Effector memory CD4-positive, alpha-beta T cell (primary cell): ENCODE data around the gene BCAR3.

ENCODE experiments used
- DNase-seq, 3 donors: peaks; one replicate each; pipeline ENCODE4 v3.0.0-alpha.2; 2020
- H3K27ac ChIP-seq: 2 replicates; pipeline ENCODE4 v1.7.0; 2013; ENCODE audit warnings: mild to moderate bottlenecking, low read length, moderate library complexity; ENCODE audit not compliant: insufficient read depth, poor library complexity, severe bottlenecking
- H3K27me3 ChIP-seq: replicated peaks from 2 replicates; pipeline ENCODE4 v1.7.0; 2013; ENCODE audit warnings: mild to moderate bottlenecking, low read length; ENCODE audit not compliant: insufficient read depth, control insufficient read depth, poor library complexity, severe bottlenecking
- H3K36me3 ChIP-seq: 2 replicates; pipeline ENCODE4 v1.7.0; 2013; ENCODE audit warnings: mild to moderate bottlenecking, low read length, moderate library complexity; ENCODE audit not compliant: control insufficient read depth, insufficient read depth
- H3K4me1 ChIP-seq: 2 replicates; pipeline ENCODE4 v1.7.0; 2013; ENCODE audit warnings: low read length, mild to moderate bottlenecking; ENCODE audit not compliant: control insufficient read depth, insufficient read depth, poor library complexity, severe bottlenecking
- H3K4me3 ChIP-seq: 2 replicates; pipeline ENCODE4 v1.7.0; 2013; ENCODE audit warnings: low read length, low read depth, mild to moderate bottlenecking; ENCODE audit not compliant: insufficient read depth, poor library complexity, severe bottlenecking
- H3K9me3 ChIP-seq: 2 replicates; pipeline ENCODE4 v1.7.0; 2013; ENCODE audit warnings: mild to moderate bottlenecking, low read length, moderate library complexity; ENCODE audit not compliant: control insufficient read depth

Gene BCAR3

GRCh38 chr1:93601686-93602085, 80.0 kb downstream of the BCAR3 start:
- no peaks in the 10 kb centered on the region for H3K4me1 ChIP-seq
- H3K36me3 ChIP-seq: no peaks in the 10 kb centered on the region
- DNase-seq: no peak
- no peaks in the 10 kb centered on the region for H3K27me3 ChIP-seq
- H3K4me3 ChIP-seq: no peak overlapping the region
- no peak overlapping the region for H3K27ac ChIP-seq
- no peaks in the 10 kb centered on the region for H3K9me3 ChIP-seq

GRCh38 chr1:93600663-93601062, 81.0 kb downstream of the BCAR3 start:
- Histone ChIP-seq H3K27ac (no peak overlapping the region), H3K9me3 (no peaks in the 10 kb centered on the region), H3K4me1 (no peaks in the 10 kb centered on the region), H3K27me3 (no peaks in the 10 kb centered on the region), H3K36me3 (no peaks in the 10 kb centered on the region), H3K4me3 (no peak overlapping the region)
- no peak for DNase-seq

- Histone ChIP-seq H3K9me3 (no peaks in the 10 kb centered on the region), H3K4me1 (no peaks in the 10 kb centered on the region), H3K27ac (no peak overlapping the region), H3K4me3 (no peak overlapping the region), H3K27me3 (no peaks in the 10 kb centered on the region), H3K36me3 (no peaks in the 10 kb centered on the region)
- DNase-seq: no peak
These were observed 82.2 kb downstream of the BCAR3 start for GRCh38 chr1:93599479-93599878.

GRCh38 chr1:93598861-93599439, 82.7 kb downstream of the BCAR3 start:
- no peaks in the 10 kb centered on the region for H3K4me1 ChIP-seq
- H3K36me3 ChIP-seq: no peaks in the 10 kb centered on the region
- no peak for DNase-seq
- H3K27ac ChIP-seq: no peak overlapping the region
- H3K9me3 ChIP-seq: no peaks in the 10 kb centered on the region
- H3K27me3 ChIP-seq: no peaks in the 10 kb centered on the region
- H3K4me3 ChIP-seq: no peak overlapping the region

- no peak for DNase-seq
- Histone ChIP-seq H3K4me1 (no peaks in the 10 kb centered on the region), H3K9me3 (no peaks in the 10 kb centered on the region), H3K36me3 (no peaks in the 10 kb centered on the region), H3K27ac (no peak overlapping the region), H3K4me3 (no peak overlapping the region), H3K27me3 (no peaks in the 10 kb centered on the region)
These were observed 83.2 kb downstream of the BCAR3 start for GRCh38 chr1:93598396-93598795.

- no peaks in the 10 kb centered on the region for H3K27me3 ChIP-seq
- no peak for DNase-seq
- H3K9me3 ChIP-seq: no peaks in the 10 kb centered on the region
- H3K4me3 ChIP-seq: no peak overlapping the region
- no peak overlapping the region for H3K27ac ChIP-seq
- no peaks in the 10 kb centered on the region for H3K4me1 ChIP-seq
- H3K36me3 ChIP-seq: no peaks in the 10 kb centered on the region
These were observed 83.9 kb downstream of the BCAR3 start for GRCh38 chr1:93597709-93598108.

GRCh38 chr1:93596329-93597089, 85.1 kb downstream of the BCAR3 start:
- Histone ChIP-seq H3K27me3 (no peaks in the 10 kb centered on the region), H3K36me3 (no peaks in the 10 kb centered on the region), H3K27ac (no peak overlapping the region), H3K9me3 (no peaks in the 10 kb centered on the region), H3K4me1 (no peaks in the 10 kb centered on the region), H3K4me3 (no peak overlapping the region)
- DNase-seq: no peak

- H3K36me3 ChIP-seq: no peaks in the 10 kb centered on the region
- no peaks in the 10 kb centered on the region for H3K9me3 ChIP-seq
- H3K4me1 ChIP-seq: no peaks in the 10 kb centered on the region
- no peaks in the 10 kb centered on the region for H3K27me3 ChIP-seq
- H3K4me3 ChIP-seq: no peak overlapping the region
- no peak overlapping the region for H3K27ac ChIP-seq
- no peak for DNase-seq
These were observed 85.9 kb downstream of the BCAR3 start for GRCh38 chr1:93595743-93596142.

- no peak for DNase-seq
- no peak overlapping the region for H3K4me3 ChIP-seq
- H3K36me3 ChIP-seq: no peaks in the 10 kb centered on the region
- H3K27ac ChIP-seq: no peak overlapping the region
- no peaks in the 10 kb centered on the region for H3K9me3 ChIP-seq
- no peaks in the 10 kb centered on the region for H3K27me3 ChIP-seq
- no peaks in the 10 kb centered on the region for H3K4me1 ChIP-seq
These were observed 86.4 kb downstream of the BCAR3 start for GRCh38 chr1:93595266-93595665.

GRCh38 chr1:93594603-93594880, 87.1 kb downstream of the BCAR3 start:
- Histone ChIP-seq H3K27ac (no peak overlapping the region), H3K36me3 (no peaks in the 10 kb centered on the region), H3K9me3 (no peaks in the 10 kb centered on the region), H3K4me3 (no peak overlapping the region), H3K27me3 (no peaks in the 10 kb centered on the region), H3K4me1 (no peaks in the 10 kb centered on the region)
- no peak for DNase-seq
